Activated T-cell treated with anti-CD3 and anti-CD28 coated beads for 48 hours (primary cell): ENCODE results near the gene MEIKIN.

ENCODE experiments used
- DNase-seq: peaks from one replicate; pipeline ENCODE4 v3.0.0-alpha.2; 2020; ENCODE audit warnings: low read depth

MEIKIN gene, protein sequence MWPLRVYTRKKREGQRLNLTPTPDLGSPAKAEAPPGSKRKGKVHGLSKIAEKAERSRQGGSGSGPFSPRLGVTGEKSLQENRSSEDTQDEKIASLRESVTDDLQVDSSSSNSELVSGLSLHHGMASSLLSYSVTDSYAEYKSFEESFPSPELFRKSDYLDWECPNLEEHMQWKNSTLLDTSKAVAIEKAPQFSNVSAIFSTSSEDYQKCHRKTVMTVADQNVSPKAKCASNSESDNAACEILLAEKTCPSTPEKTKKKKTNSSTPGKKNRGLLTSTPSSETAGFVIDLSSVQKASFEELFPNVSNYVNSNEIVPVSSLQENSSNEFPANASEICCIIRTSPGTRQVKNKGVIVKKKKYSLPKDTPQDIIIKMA

GRCh38 chr5:131945551-131946168 lies at the start of gene MEIKIN:
MEIKIN (minus strand) TSS chr5:131945663; CDS start chr5:131945505, 158 bp downstream.
- no peak for DNase-seq

DNA sequence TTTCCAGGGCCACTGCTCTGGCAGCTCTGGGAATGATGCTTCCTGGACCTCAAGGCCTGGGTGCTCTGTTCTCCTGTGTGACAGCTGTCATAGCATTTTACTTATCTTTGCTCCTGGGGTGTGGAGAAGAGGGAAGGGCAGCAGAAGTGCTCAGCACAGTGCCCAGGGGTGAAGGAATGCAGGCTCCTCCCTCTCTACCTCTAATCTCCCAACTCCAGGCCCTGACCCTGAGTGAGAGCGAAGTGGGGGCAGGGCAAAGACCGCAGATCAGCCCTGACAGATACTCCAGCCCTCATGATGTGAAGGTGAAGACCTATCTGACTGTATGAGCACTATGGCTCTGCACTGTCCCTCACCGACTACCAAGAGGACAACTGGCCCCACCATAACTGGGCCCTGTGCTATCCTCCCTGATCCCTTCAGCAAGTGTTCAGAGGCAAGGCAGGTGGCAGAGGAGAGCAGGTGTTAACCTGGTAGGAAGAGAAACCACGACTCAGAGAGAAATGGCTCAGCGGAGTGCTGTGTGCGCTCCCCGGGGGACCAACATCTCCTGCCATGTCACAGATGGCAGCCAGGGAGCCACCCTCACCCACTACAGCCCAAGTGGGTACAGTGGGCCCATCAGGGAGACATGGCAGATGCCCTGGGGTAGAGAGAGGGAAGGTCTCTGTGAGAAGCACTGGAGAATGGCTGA lies 49.2 kb upstream of the MEIKIN start:
- no peak for DNase-seq

DNA sequence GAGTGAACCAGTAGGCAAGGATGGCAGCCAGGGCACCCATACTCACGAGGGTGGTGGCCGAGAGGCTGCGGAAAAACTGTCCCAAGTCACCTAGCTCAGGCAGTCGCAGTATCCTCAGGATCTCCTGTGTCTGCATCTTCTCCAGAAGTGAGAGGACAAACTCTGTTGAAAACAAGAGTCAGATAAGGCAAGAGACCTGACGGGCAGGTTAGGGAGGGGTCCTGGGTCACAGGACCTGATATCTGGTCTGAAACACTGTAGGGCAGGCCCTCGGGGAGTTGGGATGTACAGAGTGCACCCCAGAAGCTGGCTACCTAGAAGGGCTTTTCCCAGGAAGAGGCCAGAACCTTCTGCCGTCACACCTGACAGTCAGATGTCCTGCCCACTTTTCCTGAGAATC lies 48.6 kb upstream of the MEIKIN start:
- DNase-seq, result no peak

GRCh38 chr5:131993676-131994075 lies 48.2 kb upstream of the MEIKIN start:
- DNase-seq, result no peak

GRCh38 chr5:131992370-131992769 lies 46.9 kb upstream of the MEIKIN start:
- no peak for DNase-seq

GRCh38 chr5:131991593-131992324 lies 46.3 kb upstream of the MEIKIN start:
- DNase-seq, result no peak

- no peak for DNase-seq
These were observed 45.3 kb upstream of the MEIKIN start for GRCh38 chr5:131990716-131991115.

- DNase-seq, result no peak
These were observed 43.1 kb upstream of the MEIKIN start for GRCh38 chr5:131988601-131989000.

- DNase-seq, result no peak
These were observed 41.8 kb upstream of the MEIKIN start for GRCh38 chr5:131987251-131987650.

DNA sequence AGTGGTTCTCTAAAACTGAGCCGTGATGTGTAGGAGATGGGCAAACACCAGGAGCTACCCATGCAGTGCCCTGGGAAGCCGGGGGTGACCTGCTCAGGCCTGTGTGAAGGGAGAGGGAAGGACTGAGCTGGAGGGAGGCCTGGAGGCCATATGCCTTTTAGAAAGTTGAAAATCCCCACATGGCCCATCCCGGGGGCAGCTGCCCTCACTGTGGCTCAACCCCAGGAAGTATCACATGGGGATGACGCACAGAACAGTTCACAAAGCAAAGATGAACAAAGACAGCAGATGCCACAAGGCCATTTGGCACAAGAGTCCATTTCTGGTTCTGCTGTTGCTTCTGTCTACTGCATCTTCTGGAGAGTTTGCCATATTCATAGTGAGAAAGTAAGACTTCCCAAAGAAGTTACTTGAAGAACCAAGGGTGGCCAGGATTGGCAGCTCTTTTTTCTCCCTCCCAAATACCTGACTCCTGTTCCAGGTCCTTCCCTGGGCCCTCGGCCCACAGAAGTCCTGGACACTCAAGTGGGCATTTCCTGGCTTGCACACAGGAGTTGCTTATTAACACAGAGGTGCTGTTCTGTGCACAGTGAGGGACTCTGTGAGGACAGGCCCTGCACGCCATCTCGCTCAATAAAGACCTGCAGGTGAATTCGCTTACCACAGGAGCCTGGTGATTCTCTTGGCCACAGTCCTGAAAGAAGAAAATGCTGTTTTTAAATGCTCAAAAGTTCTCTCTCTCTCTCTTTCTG lies 40.9 kb upstream of the MEIKIN start:
- DNase-seq, result no peak

DNA sequence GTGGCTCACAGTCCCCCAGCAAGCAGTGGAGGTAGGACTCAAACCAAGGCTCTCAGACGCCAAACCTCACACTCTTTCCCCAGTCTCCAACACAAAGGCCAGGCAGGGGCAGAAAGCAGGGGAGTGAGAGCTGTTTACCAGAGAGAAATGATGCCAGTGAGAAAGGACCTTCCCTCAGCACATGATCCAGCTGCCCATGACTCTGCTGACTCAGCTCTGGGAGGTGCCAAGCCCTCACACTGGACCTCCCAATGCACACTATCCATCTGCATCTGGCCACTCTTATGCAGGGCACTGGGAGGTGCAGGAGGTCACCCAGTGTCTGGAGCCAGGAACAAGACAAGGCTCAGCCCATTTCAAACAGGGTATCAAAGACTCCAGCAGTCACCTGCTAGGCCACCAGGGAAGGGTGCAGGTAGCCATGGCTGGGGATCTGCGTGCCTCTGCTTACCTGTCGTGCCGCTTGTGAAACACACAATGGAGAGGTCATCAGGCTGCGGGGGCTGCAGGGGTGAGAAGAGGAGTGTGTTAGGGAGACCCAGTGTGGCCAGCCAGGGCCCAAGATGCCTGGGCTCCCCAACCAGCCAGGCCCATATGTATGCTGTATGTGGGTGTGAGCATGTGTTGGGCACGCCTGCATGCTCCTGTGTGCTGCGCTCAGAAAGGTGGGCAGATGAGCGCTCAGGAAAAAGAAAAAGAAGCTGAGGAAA lies 39.6 kb upstream of the MEIKIN start:
- no peak for DNase-seq

DNA sequence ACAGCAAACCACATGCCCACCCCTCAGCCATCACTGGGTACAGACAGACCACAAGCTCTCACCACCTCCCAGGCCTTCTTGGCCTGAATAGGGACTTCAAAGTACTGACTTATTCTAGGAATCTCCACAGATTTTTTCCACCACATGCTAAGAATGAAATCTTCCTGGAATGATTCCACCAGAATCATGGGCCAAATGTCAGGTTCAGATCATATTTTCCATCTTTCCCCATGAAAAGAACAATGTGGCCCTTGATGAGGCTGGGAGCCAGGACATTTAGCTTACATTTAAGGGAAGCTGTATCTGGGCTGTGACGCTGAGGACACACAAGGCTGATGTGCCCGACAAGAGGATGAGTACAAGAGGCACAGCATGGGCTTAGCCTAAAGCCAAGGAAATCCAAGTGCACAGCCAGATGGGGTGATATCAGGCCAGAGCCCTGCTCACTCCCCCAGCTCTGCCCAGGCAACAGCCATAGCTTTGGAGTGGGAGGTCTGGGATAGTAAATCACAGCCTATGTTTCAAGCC lies 37.8 kb upstream of the MEIKIN start:
- DNase-seq, result no peak

GRCh38 chr5:131981516-131981915 lies 36.1 kb upstream of the MEIKIN start:
- no peak for DNase-seq

DNA sequence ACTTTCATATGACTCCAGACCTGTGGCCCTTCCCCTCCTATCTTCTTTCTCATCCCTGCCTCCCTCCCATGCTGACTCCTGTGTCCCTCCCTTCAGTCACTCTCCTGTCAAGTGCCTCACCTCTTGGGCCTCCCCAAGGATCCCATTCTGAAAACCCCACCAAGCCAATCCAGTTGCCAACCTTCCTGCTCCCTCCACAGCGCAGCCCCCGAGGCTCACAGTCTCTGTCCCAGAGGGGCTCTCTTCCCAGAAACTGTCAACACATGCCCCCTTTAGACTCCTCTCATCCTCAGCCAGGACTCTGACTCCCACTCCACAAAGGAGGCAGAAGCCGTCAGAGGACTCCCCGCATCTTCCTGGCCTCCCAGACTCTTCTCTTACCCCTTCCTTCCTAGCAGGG lies 35.2 kb upstream of the MEIKIN start:
- no peak for DNase-seq

DNA sequence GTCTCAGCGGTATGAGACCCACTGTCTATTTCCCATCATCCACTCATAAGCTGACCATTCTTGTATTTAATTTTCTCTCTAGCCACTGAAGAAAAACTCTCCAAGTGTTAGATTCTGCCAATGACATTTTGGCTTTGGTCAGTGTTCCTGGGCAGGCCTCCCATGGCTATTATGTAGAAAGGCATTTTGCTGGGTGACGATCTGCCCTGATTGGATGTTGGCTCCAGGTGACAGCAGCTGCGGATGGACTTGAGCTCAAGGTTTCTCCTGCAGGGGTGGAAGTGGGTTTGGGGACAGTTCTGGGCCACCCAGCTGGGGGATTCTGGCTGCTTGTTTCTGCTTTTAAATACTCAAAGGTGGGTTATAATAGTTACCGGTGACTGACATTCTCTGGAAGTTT lies 34.4 kb upstream of the MEIKIN start:
- DNase-seq, result no peak

DNA sequence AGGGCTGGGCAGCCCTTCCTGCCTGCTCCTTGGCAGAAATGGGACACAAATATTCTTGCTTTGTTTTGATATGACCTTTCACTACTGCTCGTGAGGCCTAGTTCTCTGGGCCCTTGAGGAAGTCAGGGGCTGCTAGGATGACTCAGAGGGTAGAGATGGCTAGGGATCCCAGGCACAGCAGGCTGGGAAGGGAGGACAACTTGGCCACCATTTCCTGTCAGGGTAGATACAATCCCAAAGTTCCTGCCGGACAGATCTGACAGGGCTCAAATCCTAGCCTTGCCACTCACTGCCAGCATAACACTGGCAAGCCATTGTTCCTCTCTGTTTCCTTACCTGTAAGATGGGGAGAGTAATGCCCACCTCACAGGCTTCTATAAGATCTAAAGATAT lies 31.7 kb upstream of the MEIKIN start:
- no peak for DNase-seq

- DNase-seq, result no peak
These were observed 31.1 kb upstream of the MEIKIN start for GRCh38 chr5:131976414-131977211.

DNA sequence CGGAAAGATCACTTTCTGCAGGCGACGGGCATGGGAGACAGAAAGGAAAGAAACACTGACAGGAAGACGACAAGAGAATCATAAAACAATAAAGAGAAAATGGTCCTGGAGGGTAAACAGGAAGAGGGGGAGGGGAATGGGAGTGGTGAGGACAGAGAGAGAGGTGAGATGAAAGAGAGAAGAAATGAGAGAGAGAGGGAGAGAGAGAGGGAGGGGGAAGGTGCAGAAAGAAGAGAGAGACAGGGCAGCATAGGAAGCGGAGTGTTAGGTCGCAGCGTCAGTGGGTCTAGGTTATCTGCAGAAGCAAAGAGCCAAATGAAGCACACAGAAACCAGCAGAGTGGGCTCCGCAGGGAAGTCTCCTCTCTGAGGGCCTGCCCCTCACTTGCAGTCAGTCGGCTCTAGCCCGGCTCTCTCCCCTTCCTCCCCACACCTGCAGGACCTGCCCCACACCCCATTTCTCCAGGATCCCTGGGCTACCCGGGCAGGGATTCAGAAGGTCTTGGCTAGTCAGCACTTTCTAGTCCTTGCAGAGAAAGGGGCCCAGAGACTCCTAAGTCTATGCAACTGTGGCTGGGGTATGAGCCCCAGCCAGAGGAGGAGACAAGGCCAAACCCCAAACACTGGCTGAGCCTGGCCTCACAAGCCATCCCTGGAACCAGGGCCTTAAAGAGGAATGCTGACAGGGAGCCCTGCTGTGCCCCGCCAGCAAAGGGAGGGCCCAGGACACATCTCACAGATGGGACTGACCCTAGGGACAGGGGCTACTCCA lies 29.7 kb upstream of the MEIKIN start:
- DNase-seq, result no peak

DNA sequence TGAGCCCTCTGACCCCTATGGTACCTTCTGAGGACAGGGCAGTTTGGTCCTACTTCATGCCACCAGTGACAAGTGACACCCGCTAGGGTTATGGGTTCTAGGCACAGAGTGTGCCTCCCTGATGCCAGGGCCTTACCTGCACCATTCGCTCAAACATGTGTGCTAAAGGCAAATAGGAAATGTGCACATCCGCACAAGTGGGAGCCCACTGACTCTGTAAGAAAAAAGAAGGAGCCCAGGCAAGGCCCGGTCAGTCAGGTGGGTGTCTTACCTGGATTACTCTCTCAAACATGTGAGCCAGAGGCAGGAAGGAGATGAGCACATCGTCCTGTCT lies 29.1 kb upstream of the MEIKIN start:
- DNase-seq, result no peak
